ENCODE results near the gene F7. TPM values are rescaled to one million over a fixed set of nuclear protein-coding genes. Genes with fewer than 3 reads are reported as not detected.

Gene F7
- polyA plus RNA-seq, 4 donors, result 2.0 to 4.7 (median 3.1) TPM

- DNase-seq (ENCODE audit: low read depth in 4 of 4, low spot score in 3 of 4), result no peak
Measured at GRCh38 chr13:113116206-113116800, 10.7 kb downstream of the F7 start.

DNA sequence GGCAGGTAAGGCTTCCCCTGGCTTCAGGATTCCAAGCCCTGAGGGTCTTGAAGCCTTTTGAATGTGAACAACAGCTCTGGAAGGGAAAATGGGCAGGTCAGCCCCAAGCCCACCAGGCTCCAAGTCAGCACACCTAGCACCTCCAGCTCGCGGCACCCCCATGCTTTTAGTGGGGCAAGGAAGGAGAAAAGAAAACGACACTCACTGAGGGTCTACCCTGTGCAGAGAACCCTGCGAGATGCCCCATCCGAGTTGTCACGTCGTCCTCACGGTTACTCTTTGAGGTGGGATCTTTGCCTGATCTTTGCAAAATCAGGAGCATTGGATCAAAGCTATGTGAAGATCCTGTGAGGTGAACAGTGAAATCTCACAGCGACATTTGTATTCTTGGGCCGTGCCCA is 11.3 kb downstream of the F7 start:
- no peak for DNase-seq (ENCODE audit: low read depth in 4 of 4, low spot score in 3 of 4)

DNA sequence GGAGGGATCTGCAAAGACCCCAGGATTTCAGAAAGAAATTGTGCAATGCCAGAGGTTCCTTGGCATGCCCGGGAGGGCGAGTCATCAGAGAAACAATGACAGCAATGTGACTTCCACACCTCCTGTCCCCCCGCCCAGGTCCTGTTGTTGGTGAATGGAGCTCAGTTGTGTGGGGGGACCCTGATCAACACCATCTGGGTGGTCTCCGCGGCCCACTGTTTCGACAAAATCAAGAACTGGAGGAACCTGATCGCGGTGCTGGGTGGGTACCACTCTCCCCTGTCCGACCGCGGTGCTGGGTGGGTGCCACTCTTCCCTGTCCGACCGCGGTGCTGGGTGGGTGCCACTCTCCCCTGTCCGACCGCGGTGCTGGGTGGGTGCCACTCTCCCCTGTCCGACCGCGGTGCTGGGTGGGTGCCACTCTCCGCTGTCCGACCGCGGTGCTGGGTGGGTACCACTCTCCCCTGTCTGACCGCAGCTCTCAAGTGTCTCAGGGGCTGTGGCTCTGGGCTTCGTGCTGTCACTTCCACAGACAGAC is 11.8 kb downstream of the F7 start:
- no peak for DNase-seq (ENCODE audit: low read depth in 4 of 4, low spot score in 3 of 4)

DNA sequence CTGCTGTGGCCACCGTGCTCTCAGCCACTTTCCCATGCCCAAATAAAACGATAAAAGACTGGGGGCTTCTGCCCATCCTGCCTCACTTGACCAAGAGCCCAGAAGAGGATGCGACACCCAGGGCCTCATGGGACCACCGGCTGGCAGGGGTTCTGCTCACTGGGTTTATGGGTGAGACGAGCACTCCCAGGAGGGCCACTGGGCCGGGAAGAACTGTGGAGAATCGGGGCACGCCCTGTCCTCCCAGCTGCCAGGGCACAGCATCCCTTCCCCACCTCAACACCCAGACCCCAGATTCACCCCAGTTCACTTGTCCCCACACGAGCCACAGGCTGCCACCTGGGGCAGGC is 12.3 kb downstream of the F7 start:
- DNase-seq (ENCODE audit: low read depth in 4 of 4, low spot score in 3 of 4), result no peak

DNA sequence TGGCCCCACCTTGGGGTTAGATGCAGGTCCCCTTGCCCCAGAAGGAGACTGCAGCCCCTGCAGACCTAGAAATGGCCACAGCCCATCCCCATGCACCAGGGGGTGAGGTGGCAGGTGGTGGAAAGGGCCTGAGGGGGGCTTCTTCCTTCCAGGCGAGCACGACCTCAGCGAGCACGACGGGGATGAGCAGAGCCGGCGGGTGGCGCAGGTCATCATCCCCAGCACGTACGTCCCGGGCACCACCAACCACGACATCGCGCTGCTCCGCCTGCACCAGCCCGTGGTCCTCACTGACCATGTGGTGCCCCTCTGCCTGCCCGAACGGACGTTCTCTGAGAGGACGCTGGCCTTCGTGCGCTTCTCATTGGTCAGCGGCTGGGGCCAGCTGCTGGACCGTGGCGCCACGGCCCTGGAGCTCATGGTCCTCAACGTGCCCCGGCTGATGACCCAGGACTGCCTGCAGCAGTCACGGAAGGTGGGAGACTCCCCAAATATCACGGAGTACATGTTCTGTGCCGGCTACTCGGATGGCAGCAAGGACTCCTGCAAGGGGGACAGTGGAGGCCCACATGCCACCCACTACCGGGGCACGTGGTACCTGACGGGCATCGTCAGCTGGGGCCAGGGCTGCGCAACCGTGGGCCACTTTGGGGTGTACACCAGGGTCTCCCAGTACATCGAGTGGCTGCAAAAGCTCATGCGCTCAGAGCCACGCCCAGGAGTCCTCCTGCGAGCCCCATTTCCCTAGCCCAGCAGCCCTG is 12.8 kb downstream of the F7 start:
- no peak for DNase-seq (ENCODE audit: low read depth in 4 of 4, low spot score in 3 of 4)

- DNase-seq (ENCODE audit: low read depth in 4 of 4, low spot score in 3 of 4), result no peak
Measured at GRCh38 chr13:113119166-113119821, 13.7 kb downstream of the F7 start.

DNA sequence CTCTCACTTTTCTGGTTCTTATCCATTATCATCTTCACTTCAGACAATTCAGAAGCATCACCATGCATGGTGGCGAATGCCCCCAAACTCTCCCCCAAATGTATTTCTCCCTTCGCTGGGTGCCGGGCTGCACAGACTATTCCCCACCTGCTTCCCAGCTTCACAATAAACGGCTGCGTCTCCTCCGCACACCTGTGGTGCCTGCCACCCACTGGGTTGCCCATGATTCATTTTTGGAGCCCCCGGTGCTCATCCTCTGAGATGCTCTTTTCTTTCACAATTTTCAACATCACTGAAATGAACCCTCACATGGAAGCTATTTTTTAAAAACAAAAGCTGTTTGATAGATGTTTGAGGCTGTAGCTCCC is 14.2 kb downstream of the F7 start:
- no peak for DNase-seq (ENCODE audit: low read depth in 4 of 4, low spot score in 3 of 4)

DNA sequence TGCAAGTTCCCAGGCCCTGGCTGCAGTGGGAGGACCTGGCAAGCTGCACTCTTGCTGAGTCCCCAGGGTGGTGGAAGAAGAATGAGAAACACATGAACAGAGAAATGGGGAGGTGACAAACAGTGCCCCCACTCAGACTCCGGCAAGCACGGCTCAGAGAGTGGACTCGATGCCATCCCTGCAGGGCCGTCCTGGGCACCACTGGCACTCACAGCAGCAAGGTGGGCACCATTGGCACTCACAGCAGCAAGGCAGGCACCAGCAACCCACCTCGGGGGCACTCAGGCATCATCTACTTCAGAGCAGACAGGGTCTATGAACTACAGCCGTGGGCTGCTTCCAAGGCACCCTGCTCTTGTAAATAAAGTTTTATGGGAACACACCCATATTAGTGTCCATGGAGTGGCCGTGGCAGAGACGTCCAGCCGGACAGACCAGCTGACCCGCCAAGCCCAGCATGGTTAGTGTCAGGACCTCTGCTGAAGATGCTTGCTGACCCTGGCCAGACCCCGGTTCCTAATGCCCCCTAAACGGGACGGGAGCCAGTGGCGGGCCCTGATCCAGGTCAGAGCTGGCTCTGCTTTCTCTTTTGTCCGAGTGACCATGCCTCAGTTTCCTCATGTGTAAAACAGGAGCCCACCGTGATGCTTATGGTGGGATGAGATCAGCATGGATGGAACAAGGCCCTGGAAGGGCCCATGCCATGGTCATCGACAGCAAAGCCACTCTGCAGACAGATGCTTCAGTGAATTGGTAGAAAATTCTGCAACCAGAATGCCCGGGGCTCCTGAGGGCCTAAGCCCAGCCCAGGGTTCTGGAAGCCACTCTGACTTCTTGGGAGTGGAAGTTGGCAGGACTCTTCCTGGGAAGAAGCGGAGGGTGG is 14.9 kb downstream of the F7 start:
- no peak for DNase-seq (ENCODE audit: low read depth in 4 of 4, low spot score in 3 of 4)

DNA sequence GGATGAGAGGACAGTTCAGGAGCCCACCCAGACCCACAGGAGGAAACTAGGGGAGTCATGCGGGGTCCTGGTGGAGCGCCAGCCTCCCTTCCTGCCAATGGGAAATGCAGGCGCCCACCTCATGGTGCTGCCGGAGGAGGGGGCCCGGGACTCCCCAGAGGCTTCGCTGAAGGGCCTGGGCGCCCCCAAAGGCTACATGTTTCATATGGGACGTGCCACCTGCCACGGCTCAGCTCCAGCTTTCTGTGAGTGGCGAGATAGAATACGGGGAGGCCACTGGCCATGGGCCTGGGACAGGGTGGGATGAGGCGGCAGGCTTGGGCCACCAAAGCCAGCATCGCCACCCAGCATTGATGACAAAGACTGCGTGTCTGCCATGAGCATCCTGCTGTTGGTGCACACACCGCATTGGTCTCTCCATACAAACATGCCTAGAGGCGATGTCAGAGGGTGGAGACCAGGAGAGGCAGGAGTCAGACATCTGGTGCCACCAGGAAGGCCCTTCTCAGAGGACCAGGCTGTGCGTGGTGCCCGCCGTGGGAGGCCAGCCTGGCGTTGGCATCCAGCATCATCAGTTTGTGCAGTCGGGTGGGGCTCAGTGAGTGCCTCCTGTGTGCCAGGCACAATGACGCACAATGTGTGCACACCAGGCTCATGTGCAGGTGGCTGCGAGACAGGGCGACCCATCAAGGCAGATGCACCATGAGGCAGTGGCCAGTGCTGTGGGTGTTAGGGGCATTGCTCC is 15.8 kb downstream of the F7 start:
- no peak for DNase-seq (ENCODE audit: low read depth in 4 of 4, low spot score in 3 of 4)

- no peak for DNase-seq (ENCODE audit: low read depth in 4 of 4, low spot score in 3 of 4)
Measured at GRCh38 chr13:113121928-113122471, 16.4 kb downstream of the F7 start.

- peak in 1 of 4 donors; percentile 60 for DNase-seq (ENCODE audit: low read depth in 4 of 4, low spot score in 3 of 4)
Measured at GRCh38 chr13:113122550-113123225, 17.1 kb downstream of the F7 start, which contains the start of gene F10. Gene F10 (plus strand): TSS chr13:113122799. CDS start chr13:113122856, 57 bp downstream.

DNA sequence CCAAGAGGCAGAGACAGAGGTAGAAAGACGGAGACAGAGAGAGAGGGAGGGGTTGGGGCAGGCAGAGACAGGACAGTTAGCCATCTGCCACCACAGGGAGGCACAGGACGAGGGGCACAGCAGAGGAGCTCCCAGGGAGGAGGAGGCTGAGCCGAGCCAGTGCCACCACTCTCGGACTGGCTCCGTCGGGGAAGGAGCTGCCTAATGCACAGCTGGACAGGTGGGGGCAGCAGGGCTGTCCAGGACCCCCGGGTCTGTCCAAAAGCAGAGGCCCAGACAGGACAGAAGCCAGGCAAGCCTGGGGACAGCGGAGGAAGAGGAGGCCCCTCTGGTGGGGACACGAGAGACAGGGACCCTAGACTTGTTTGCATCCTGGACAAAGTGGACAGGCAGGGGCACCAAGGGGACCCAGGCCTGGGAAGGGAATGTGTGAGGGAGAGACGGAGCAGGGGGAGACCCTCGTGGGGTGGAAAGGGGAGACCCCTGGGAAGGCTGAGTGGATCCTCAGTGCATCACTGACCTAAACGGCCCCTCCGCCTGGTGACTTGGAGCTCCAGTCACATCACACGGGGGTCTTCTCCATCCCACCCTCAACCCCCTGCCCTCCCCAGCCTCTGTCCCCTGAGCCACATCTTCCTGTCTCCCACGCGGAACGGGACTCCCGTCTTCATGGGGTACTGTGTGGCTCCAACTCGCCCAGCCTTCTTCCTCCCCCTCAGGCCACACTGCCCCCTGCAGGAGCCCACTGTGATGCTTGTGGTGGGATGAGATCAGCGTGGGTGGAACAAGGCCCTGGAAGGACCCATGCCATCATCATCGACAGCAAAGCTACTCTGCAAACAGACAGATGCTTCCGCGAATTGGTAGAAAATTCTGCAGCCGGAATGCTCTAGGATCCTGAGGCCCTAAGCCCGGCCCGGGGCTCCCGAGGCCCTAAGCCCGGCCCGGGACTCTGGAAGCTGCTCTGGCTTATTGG is 17.9 kb downstream of the F7 start:
- DNase-seq (ENCODE audit: low read depth in 4 of 4, low spot score in 3 of 4), result no peak

GRCh38 chr13:113124211-113124970 is 18.8 kb downstream of the F7 start:
- no peak for DNase-seq (ENCODE audit: low read depth in 4 of 4, low spot score in 3 of 4)

GRCh38 chr13:113125506-113126264 is 20.1 kb downstream of the F7 start:
- no peak for DNase-seq (ENCODE audit: low read depth in 4 of 4, low spot score in 3 of 4)

GRCh38 chr13:113126265-113127150 is 20.9 kb downstream of the F7 start:
- DNase-seq (ENCODE audit: low read depth in 4 of 4, low spot score in 3 of 4), result no peak

DNA sequence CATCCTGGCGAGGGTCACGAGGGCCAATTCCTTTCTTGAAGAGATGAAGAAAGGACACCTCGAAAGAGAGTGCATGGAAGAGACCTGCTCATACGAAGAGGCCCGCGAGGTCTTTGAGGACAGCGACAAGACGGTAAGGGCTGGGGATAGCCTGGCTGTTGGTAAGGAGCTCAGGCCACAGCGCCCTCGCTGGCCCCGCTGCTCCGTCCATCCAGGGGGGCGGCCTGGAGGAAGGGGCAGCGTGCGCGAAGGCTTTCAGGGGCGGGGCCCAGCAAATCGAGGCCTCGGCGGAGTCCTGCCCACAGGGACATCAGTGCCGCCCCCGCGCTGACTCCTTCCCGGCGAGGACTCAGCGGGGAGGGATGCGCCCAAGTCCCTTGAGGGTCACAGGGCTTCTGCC is 23.9 kb downstream of the F7 start:
- DNase-seq (ENCODE audit: low read depth in 4 of 4, low spot score in 3 of 4), result no peak

Data from right renal pelvis (tissue), 4 donors.